ENCODE measurements around the gene CFAP68.

- TF ChIP-seq POLR2AphosphoS5 (IDR thresholded peaks at IDR 0.05; ENCODE audit: low read depth, low read length) (no peak), REST (IDR thresholded peaks at IDR 0.05; ENCODE audit: insufficient read depth in 1 of 2, low read depth in 2 of 2, low read length in 2 of 2) (no peak)
Observed at GRCh38 chr11:111923951-111924350, 44.6 kb downstream of the CFAP68 start.
